ENCODE measurements around the gene SLC22A1.

SLC22A1 gene

GRCh38 chr6:160154471-160154870 is 32.9 kb downstream of the SLC22A1 start:
- DNase-seq (ENCODE audit: low read depth) = no peak
- no peak for TF ChIP-seq CTCF (IDR thresholded peaks at IDR 0.05; ENCODE audit: control insufficient read depth, extremely low read depth, insufficient read depth)
- H3K4me3 ChIP-seq (ENCODE audit: low read depth, low read length) = no peak overlapping the region

- TF ChIP-seq CTCF (IDR thresholded peaks at IDR 0.05; ENCODE audit: control insufficient read depth, extremely low read depth, insufficient read depth) = no peak
- H3K4me3 ChIP-seq (ENCODE audit: low read depth, low read length) = no peak overlapping the region
- DNase-seq (ENCODE audit: low read depth) = no peak
Observed at GRCh38 chr6:160156842-160157241, 35.2 kb downstream of the SLC22A1 start.

GRCh38 chr6:160160450-160160849 is 38.8 kb downstream of the SLC22A1 start:
- peak; percentile 86 for DNase-seq (ENCODE audit: low read depth)
- TF ChIP-seq CTCF (IDR thresholded peaks at IDR 0.05; ENCODE audit: control insufficient read depth, extremely low read depth, insufficient read depth) = peak; percentile 46
- no peak overlapping the region for H3K4me3 ChIP-seq (ENCODE audit: low read depth, low read length)

DNA sequence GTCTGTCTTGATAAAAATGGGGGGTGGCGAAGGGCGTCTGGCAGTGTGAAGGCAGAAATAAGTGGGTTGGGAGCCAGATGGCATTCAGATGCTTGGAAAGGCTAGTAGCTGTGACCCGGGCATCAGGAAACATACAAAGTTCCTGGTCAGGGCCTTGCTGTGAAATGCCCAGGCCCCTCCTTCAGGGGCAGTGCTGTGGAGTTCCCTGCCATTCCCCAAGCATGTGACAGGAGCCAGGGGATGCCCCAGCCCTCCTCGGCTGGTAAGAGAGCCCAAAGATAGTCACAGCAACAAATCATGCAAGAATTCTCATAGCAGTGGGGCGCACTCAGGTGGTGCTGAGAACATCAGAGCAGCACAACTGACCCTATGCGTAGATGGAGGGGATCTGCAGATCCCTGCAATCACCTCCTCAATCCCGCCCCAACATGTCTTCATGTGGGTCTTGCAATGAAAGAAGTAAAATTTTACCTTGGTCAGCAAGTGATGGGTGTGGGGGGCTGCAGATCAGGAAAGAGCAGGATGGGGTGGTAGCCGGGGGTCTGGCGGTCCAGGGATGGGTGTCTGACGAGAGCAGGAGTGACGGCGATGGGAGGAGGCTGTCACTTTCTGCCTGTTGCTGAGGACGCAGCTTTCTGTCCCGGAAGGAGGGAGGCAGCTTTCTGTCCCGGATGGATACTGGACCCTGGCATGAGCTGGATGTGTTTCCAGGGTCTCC is 39.5 kb downstream of the SLC22A1 start:
- no peak for TF ChIP-seq CTCF (IDR thresholded peaks at IDR 0.05; ENCODE audit: control insufficient read depth, extremely low read depth, insufficient read depth)
- no peak for DNase-seq (ENCODE audit: low read depth)
- no peak overlapping the region for H3K4me3 ChIP-seq (ENCODE audit: low read depth, low read length)

DNA sequence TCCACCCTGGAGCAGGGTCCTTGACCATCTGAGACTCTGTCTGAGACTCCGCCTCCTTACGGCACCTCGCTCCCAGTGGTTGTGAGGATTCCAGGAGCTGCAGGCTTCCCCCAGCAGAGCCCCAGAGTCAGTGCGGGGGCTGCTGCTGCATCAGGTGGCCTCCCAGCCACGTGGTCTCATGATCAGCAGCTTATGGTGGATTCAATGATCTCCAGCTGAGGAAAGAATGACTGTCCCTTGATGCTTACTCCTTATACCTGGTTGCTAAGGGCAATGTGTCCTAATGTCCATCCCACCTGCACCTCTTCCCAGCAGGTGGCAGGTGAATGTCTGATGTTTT is 40.0 kb downstream of the SLC22A1 start:
- DNase-seq (ENCODE audit: low read depth) = no peak
- H3K4me3 ChIP-seq (ENCODE audit: low read depth, low read length) = no peak overlapping the region
- TF ChIP-seq CTCF (IDR thresholded peaks at IDR 0.05; ENCODE audit: control insufficient read depth, extremely low read depth, insufficient read depth) = no peak

GRCh38 chr6:160162030-160162566 is 40.5 kb downstream of the SLC22A1 start:
- no peak overlapping the region for H3K4me3 ChIP-seq (ENCODE audit: low read depth, low read length)
- TF ChIP-seq CTCF (IDR thresholded peaks at IDR 0.05; ENCODE audit: control insufficient read depth, extremely low read depth, insufficient read depth) = no peak
- no peak for DNase-seq (ENCODE audit: low read depth)

DNA sequence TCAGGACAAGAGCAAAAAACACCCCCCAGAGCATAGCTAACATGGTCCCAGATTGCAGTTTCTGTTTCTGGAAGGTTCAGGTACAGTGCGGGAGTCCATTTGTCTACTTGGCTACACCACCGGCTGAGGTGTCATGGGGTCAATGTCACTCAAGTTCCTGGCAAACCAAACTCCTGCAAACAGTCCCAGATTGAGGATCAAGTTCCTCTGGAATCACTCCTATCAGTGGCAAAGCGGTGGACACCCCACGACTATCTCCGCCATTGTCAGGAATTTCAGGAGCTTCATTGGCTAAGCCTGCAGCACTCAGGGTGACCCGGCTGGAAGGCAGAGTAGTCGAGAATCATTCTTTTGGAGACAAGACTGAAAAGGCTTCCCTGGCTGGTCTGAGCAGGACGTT is 41.8 kb downstream of the SLC22A1 start:
- no peak overlapping the region for H3K4me3 ChIP-seq (ENCODE audit: low read depth, low read length)

More for the DNA sequence above, 41.8 kb downstream of the SLC22A1 start:
- DNase-seq (ENCODE audit: low read depth) = no peak
- TF ChIP-seq CTCF (IDR thresholded peaks at IDR 0.05; ENCODE audit: control insufficient read depth, extremely low read depth, insufficient read depth) = no peak
